Activated naive CD4-positive, alpha-beta T cell treated with anti-CD3 and anti-CD28 coated beads, Interleukin-2, amount 10 ng/mL, durations not matched to agents 7 days and 5 days (primary cell): ENCODE results near the gene ZNF225.
"Not testable (repeated sequence)": the region's sequence is repeated elsewhere in the genome, so short reads cannot be mapped to it uniquely, and the experiment has no call there.

Experiments
- CTCF ChIA-PET: fragments of 350-600 bp; sonication (Branson Sonifier 250); formaldehyde crosslinking; loops from one replicate; lab custom pipeline; 2021; ENCODE audit warnings: antibody characterized with exemption; lab: Charles Lee
- DNase-seq: peaks from one replicate; pipeline ENCODE4 v3.0.0-alpha.2; 2020
- H3K27ac Mint-ChIP-seq: one replicate; pipeline ENCODE4 v1.8.0; 2021; ENCODE audit warnings: mild to moderate bottlenecking, moderate library complexity, mixed read lengths
- H3K27me3 Mint-ChIP-seq: one replicate; pipeline ENCODE4 v1.8.0; 2021; ENCODE audit warnings: mild to moderate bottlenecking, mixed read lengths
- H3K36me3 Mint-ChIP-seq: one replicate; pipeline ENCODE4 v1.8.0; 2021; ENCODE audit warnings: mixed read lengths
- H3K4me1 Mint-ChIP-seq: one replicate; pipeline ENCODE4 v1.8.0; 2021; ENCODE audit warnings: mixed read lengths
- H3K4me3 Mint-ChIP-seq: one replicate; pipeline ENCODE4 v1.8.0; 2021; ENCODE audit warnings: mild to moderate bottlenecking, moderate library complexity, mixed read lengths
- H3K9me3 Mint-ChIP-seq: one replicate; pipeline ENCODE4 v1.8.0; 2021; ENCODE audit warnings: mixed read lengths

The ZNF225 gene

DNA sequence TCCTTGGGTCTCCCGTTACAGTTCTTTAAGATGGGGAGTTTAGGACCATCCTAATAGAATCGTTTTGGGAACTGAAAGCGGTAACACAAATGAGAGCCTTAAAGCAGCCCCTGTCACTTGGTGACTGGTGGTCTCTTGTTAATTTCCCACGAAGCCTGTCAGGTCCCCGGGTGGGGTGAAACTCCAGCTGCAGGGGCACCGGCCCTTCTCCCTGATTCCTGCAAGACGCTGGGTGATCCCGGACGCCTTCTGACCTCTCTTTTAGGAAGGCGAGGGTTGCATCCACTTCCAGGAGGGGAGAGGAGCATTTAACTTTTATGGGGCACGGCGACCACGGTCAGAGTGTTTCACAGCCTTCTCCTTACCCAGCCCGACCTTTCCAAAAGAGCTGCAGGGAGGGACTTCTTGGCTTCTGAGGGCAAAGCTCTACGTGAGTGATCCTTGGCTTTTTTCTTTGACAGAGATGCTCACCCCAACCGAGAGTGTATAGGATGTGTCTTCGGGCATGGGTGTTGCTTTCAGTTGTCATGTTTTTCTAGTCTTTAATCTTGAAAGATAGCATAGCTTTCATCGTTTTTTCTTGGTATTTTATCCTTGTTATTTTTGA, 688 bp downstream of the ZNF225 start:
- H3K9me3 Mint-ChIP-seq, result peaks cover 26% of the 10 kb centered on the region
- peaks cover 39% of the 10 kb centered on the region for H3K36me3 Mint-ChIP-seq
- peaks cover 5% of the 10 kb centered on the region for H3K27me3 Mint-ChIP-seq
- H3K4me3 Mint-ChIP-seq, result peak overlapping the region; percentile 99
- peak overlapping the region; percentile 85 for H3K27ac Mint-ChIP-seq
- peaks cover 23% of the 10 kb centered on the region for H3K4me1 Mint-ChIP-seq
- DNase-seq, result no peak
- CTCF ChIA-PET, result interaction anchor here (1.6 kb wide), 1 partner anchor 19 kb away, joined by 5 read pairs; no protein-coding TSS in a partner anchor

DNA sequence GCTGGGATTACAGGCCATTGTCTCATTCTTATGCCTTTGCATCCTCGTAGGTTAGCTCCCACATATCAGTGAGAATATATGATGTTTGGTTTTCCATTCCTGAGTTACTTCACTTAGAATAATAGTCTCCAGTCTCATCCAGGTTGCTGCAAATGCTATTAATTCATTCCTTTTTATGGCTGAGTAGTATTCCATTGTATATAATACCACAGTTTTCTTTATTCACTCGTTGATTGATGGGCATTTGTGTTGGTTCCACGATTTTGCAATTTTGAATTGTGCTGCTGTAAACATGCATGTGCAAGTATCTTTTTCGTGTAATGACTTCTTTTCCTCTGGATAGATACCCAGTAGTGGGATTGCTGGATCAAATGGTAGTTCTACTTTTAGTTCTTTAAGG, 8.0 kb downstream of the ZNF225 start:
- DNase-seq, CTCF ChIA-PET, H3K27ac Mint-ChIP-seq, H3K4me3 Mint-ChIP-seq, H3K27me3 Mint-ChIP-seq, H3K4me1 Mint-ChIP-seq: not testable (repeated sequence)
- H3K36me3 Mint-ChIP-seq, result peaks cover 85% of the 10 kb centered on the region
- H3K9me3 Mint-ChIP-seq, result peaks cover 45% of the 10 kb centered on the region

DNA sequence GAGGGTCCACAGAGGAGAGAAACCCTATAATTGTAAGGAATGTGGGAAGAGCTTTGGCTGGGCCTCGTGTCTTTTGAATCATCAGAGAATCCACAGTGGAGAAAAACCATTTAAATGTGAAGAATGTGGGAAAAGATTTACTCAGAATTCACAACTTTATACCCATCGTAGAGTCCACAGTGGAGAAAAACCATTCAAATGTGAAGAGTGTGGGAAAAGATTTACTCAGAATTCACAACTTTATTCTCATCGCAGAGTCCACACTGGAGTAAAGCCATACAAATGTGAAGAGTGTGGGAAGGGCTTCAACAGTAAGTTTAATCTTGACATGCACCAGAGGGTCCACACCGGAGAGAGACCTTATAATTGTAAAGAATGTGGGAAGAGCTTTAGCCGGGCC, 18.8 kb downstream of the ZNF225 start:
- no peaks in the 10 kb centered on the region for H3K27me3 Mint-ChIP-seq
- peaks cover 46% of the 10 kb centered on the region for H3K9me3 Mint-ChIP-seq
- DNase-seq, result no peak
- H3K27ac Mint-ChIP-seq, result no peak overlapping the region
- H3K4me1 Mint-ChIP-seq, result no peaks in the 10 kb centered on the region
- CTCF ChIA-PET, result no interaction called here
- no peak overlapping the region for H3K4me3 Mint-ChIP-seq
- H3K36me3 Mint-ChIP-seq, result peaks cover 36% of the 10 kb centered on the region

DNA sequence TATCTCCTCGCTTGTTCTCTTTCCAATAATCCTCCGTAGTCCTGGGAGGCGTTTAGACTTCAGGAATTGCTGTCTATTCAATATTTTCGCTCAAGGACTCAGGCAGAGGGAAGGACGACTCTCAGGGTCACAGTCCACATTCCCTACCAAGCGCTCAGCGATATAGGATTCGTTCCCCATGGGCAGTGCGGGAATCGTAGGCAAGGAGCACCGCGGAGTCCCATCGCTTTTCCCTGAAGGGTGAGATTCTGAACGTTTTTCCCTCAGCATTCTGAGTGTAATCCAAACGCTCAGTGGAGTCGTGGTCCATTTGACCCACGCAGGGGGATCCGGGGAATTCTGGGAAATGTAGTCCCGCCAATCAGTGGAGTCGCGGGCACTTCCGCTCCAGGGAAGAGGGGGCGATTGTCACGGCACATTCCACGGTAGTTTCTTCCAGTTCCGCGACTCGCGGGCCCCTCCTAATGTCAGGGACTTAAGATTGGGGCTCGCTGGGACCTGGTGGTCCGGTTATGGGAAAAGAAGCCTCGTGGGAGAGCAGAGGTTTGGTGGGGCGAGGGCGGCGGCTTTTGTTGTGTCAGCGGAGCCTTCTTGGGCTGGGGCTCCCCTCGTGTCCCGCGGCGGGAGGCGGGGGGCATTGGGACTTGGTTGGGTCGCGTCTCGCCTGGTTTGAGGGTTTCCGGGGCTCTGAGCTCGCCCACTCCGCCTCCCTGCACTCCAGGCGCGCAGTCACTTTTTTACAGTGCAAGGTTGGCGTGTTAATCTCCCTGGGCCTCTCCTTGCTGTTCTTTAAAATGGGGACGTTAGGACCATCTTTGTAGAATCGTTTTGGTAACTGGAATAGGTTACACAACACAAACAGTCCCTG, 28.2 kb downstream of the ZNF225 start, which contains the start of gene ZNF234:
Gene ZNF234 (plus strand): TSS at position 364 of the 868 bp plus-strand sequence. CDS start 3,079 bp downstream, outside the sequence.
- H3K36me3 Mint-ChIP-seq, result peaks cover 31% of the 10 kb centered on the region
- peak; percentile 78 for DNase-seq
- CTCF ChIA-PET, result no interaction called here
- peak within 1 kb of the TSS; percentile 75 for H3K27ac Mint-ChIP-seq
- no peaks in the 10 kb centered on the region for H3K27me3 Mint-ChIP-seq
- peaks cover 19% of the 10 kb centered on the region for H3K4me1 Mint-ChIP-seq
- peak within 1 kb of the TSS; percentile 75 for H3K4me3 Mint-ChIP-seq
- peaks cover 19% of the 10 kb centered on the region for H3K9me3 Mint-ChIP-seq

DNA sequence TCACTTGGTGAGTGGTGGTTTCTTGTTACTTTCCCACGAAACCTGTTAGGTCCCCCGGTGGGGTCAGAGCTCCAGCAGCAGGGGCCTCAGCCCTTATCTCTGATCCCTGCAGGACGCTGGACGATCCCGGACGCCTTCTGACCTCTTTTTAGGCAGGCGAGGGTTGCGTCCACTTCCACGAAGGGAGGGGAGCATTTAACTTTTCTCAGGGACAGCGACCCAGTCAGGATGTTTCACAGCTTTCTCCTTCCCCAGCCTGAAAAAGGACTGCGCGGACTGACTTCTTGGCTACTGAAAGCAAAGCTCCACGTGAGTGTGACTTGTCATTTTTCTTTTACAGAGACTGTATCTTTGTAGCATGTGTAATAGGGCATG, 28.8 kb downstream of the ZNF225 start:
- CTCF ChIA-PET, result no interaction called here

DNA sequence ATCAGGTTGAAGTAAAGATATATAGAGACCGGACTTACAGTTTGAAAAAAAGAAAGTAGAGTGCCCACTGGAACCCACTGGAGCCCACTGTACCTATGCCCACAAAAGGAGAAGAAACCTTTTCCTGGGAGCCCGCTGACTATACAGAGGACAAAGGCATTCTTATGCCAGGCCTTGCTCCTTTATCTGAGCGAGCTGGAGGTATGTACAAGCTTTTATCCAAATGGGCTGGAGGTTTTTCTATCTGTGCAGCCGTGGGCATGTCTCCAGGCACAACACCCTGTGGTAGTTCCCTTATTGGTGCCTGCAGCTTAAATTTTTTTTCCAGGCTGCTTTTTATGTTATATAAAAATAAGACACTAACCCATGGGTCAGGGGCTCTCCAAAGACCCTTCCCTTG, 36.6 kb downstream of the ZNF225 start:
- no peak overlapping the region for H3K4me3 Mint-ChIP-seq
- H3K27me3 Mint-ChIP-seq, result no peaks in the 10 kb centered on the region
- H3K36me3 Mint-ChIP-seq, result peaks cover 79% of the 10 kb centered on the region
- CTCF ChIA-PET, result interaction anchor here (0.6 kb wide), 1 partner anchor 1287 kb away, joined by 3 read pairs; no protein-coding TSS in a partner anchor
- DNase-seq, result no peak
- H3K9me3 Mint-ChIP-seq, result peaks cover 25% of the 10 kb centered on the region
- no peaks in the 10 kb centered on the region for H3K4me1 Mint-ChIP-seq
- H3K27ac Mint-ChIP-seq, result no peak overlapping the region

More for the DNA sequence above, 28.8 kb downstream of the ZNF225 start:
- Mint-ChIP-seq H3K4me1 (peaks cover 19% of the 10 kb centered on the region), H3K36me3 (peaks cover 31% of the 10 kb centered on the region), H3K27ac (peak overlapping the region; percentile 75), H3K27me3 (no peaks in the 10 kb centered on the region), H3K9me3 (peaks cover 17% of the 10 kb centered on the region), H3K4me3 (peak overlapping the region; percentile 75)
- DNase-seq, result peak; percentile 22

DNA sequence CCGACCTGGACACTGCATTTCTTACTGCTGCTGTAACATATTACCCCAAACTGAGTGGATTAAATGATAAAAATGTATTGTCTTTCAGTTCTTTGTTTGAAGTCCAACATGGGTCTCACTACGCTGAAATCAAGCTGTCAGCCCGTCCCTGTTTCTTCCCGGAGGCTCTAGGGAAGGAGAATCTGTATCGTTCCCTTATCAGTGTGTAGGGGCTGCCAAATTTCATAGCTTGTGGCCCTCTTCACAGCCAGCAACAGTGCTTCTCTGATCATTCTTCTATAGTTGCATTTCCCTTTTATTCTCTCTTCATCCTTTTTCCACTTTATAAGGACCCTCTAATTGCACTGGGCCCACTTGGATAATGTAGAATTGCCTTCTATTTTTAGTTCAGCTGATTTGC, 38.3 kb downstream of the ZNF225 start:
- CTCF ChIA-PET, result no interaction called here
- DNase-seq, result no peak
- Mint-ChIP-seq H3K36me3 (peaks cover 73% of the 10 kb centered on the region), H3K4me3 (no peak overlapping the region), H3K9me3 (peaks cover 31% of the 10 kb centered on the region), H3K27ac (no peak overlapping the region), H3K27me3 (no peaks in the 10 kb centered on the region), H3K4me1 (no peaks in the 10 kb centered on the region)

DNA sequence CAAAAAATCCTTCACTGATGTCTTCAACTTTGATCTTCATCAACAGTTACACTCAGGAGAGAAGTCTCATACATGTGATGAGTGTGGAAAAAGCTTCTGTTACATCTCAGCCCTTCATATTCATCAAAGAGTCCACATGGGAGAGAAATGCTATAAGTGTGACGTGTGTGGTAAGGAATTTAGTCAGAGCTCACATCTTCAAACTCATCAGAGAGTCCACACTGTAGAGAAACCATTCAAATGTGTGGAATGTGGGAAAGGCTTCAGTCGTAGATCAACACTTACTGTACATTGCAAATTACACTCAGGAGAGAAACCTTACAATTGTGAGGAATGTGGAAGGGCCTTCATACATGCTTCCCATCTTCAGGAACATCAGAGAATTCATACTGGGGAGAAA, 43.3 kb downstream of the ZNF225 start:
- no peak overlapping the region for H3K27ac Mint-ChIP-seq
- CTCF ChIA-PET, result no interaction called here
- H3K27me3 Mint-ChIP-seq, result no peaks in the 10 kb centered on the region
- peaks cover 56% of the 10 kb centered on the region for H3K9me3 Mint-ChIP-seq
- H3K4me1 Mint-ChIP-seq, result no peaks in the 10 kb centered on the region
- no peak overlapping the region for H3K4me3 Mint-ChIP-seq
- DNase-seq, result no peak
- H3K36me3 Mint-ChIP-seq, result peaks cover 57% of the 10 kb centered on the region

DNA sequence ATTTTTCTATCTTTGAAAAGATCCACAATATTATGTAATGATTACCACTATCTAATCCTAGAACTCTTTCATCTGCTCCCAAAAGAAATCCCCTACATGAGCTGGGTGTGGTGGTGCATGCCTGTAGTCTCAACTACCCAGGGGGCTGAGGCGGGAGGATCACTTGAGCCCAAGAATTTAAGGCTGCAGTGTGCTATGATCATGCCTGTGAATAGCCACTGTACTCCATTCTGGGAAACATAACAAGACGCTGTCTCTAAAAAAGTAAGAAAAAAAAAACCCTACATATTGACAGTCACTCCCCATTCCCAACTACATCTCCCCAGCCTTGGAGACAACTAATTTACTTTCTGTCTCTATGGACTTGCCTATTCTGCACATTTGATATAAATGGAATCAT, 50.6 kb downstream of the ZNF225 start:
- no peak overlapping the region for H3K27ac Mint-ChIP-seq
- peaks cover 39% of the 10 kb centered on the region for H3K4me1 Mint-ChIP-seq
- DNase-seq, result no peak
- H3K9me3 Mint-ChIP-seq, result peaks cover 36% of the 10 kb centered on the region
- H3K36me3 Mint-ChIP-seq, result peaks cover 39% of the 10 kb centered on the region
- no peaks in the 10 kb centered on the region for H3K27me3 Mint-ChIP-seq
- no peak overlapping the region for H3K4me3 Mint-ChIP-seq
- CTCF ChIA-PET, result no interaction called here

DNA sequence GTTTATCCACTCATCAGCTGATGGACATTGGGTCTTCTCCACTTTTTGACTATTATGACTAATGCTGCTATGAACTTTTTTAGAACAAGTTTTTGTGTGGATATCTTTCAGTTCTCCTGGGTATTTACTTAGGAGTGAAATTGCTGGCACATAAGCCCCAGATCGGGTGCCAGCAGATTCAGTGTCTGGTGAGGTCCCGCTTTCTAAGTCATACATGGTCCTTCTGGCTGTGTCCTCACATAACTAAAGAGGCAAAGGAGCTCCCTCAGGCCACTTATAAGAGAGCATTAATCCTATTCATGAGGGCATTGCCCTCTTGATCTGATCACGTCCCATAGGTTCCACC, 51.1 kb downstream of the ZNF225 start:
- Mint-ChIP-seq H3K4me1 (peaks cover 39% of the 10 kb centered on the region), H3K36me3 (peaks cover 42% of the 10 kb centered on the region), H3K9me3 (peaks cover 34% of the 10 kb centered on the region), H3K27me3 (no peaks in the 10 kb centered on the region), H3K27ac (peak overlapping the region; percentile 91), H3K4me3 (peak overlapping the region; percentile 96)
- CTCF ChIA-PET, result no interaction called here
- no peak for DNase-seq

DNA sequence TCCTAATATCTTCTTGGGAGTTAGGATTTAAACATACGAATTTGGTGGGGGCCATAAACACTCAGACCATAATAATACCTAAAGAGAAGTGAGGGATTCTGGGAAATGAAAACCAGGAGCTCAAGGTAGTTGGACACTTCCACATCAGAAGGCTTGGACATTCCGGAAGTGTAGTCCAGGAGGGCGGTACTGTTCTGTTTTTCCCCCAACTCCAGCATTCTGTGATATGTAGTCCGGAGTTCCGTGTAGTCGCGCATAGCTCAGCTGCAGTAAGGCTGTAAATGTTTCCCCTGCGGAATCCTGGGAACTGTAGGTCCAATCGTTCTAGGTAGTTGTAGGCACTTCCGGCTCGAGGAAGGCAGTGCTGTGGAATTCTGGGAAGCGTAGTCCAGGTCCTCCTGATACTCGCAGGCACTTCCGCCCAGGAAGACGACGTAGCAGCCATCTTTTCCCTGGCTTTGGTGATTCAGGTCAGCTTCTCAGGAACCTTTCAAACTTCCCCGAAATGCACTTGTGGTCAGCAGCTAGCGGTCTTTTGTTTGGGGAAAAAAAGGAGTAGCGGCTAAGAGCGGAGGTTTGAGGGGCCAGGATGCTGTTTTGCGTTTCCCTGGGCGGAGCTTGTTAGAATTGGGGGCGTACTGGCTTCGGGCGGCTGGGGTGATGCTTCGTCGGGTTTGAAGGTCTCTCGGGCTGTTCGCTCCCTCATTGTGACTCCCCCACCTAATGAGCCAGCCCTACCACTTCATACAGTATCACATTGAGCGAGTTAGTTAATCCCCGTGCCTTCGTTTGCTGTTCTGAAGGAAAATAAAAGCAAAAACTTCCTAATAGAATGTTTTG, 51.7 kb downstream of the ZNF225 start, which contains the start of gene ZNF226:
Gene ZNF226 (plus strand): TSS at position 428 of the 840 bp plus-strand sequence. CDS start 4,981 bp downstream, outside the sequence.
- no peaks in the 10 kb centered on the region for H3K27me3 Mint-ChIP-seq
- H3K9me3 Mint-ChIP-seq, result peaks cover 37% of the 10 kb centered on the region
- peaks cover 48% of the 10 kb centered on the region for H3K36me3 Mint-ChIP-seq
- peak; percentile 87 for DNase-seq
- CTCF ChIA-PET, result no interaction called here
- H3K4me1 Mint-ChIP-seq, result peaks cover 39% of the 10 kb centered on the region
- peak within 1 kb of the TSS; percentile 96 for H3K4me3 Mint-ChIP-seq
- peak within 1 kb of the TSS; percentile 91 for H3K27ac Mint-ChIP-seq

DNA sequence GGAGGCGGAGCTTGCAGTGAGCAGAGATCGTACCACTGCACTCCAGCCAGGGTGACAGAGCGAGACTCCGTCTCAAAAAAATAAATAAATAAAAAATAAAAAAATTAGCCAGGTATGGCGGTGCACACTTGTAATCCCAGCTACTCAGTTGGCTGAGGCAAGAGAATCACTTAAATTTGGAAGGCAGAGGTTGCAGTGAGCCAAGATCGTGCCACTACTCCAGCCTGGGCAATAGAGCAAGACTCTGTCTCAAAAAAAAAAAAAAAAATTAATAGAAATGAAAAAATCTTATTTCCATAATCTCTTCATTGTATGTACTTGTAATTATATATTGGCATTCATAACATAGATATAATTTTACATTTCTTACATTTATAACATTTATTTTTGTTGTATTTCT, 57.5 kb downstream of the ZNF225 start:
- H3K4me1 Mint-ChIP-seq, result peaks cover 24% of the 10 kb centered on the region
- peaks cover 84% of the 10 kb centered on the region for H3K36me3 Mint-ChIP-seq
- H3K27me3 Mint-ChIP-seq, H3K27ac Mint-ChIP-seq, DNase-seq, CTCF ChIA-PET, H3K4me3 Mint-ChIP-seq: not testable (repeated sequence)
- peaks cover 53% of the 10 kb centered on the region for H3K9me3 Mint-ChIP-seq

DNA sequence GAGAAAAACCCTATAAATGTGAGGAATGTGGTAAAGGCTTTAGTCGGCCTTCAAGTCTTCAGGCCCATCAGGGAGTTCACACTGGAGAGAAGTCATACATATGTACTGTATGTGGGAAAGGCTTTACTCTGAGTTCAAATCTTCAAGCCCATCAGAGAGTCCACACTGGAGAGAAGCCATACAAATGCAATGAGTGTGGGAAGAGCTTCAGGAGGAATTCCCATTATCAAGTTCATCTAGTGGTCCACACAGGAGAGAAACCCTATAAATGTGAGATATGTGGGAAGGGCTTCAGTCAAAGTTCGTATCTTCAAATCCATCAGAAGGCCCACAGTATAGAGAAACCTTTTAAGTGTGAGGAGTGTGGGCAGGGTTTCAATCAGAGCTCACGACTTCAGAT, 63.4 kb downstream of the ZNF225 start:
- Mint-ChIP-seq H3K4me1 (no peaks in the 10 kb centered on the region), H3K4me3 (no peak overlapping the region), H3K9me3 (peaks cover 82% of the 10 kb centered on the region), H3K27ac (no peak overlapping the region), H3K27me3 (no peaks in the 10 kb centered on the region), H3K36me3 (peaks cover 69% of the 10 kb centered on the region)
- DNase-seq, result no peak
- CTCF ChIA-PET, result no interaction called here

DNA sequence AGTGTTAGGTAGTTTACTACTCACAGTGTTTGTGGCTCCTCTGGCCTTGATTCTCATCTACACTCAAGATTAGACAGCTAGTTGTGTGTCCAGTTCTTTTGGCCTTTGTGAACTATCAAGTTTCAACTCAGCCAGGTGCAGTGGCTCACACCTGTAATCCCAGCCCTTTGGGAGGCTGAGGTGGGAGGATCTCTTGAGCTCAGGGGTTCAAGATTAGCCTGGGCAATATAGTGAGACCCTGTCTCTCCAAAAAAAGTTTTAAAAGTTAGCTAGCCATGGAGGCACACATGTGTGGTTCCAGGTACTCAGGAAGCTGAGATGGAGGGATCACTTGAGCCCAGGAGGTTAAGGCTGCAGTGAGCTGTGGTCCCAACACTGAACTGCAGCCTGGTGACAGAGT, 67.8 kb downstream of the ZNF225 start:
- Mint-ChIP-seq H3K27ac (no peak overlapping the region), H3K27me3 (no peaks in the 10 kb centered on the region), H3K4me3 (no peak overlapping the region), H3K9me3 (peaks cover 68% of the 10 kb centered on the region), H3K36me3 (peaks cover 26% of the 10 kb centered on the region), H3K4me1 (no peaks in the 10 kb centered on the region)
- CTCF ChIA-PET, result no interaction called here
- no peak for DNase-seq
